Pancreas (tissue), 10 donors: ENCODE data around the gene XPO6. TPM values are rescaled to one million over a fixed set of nuclear protein-coding genes. Genes with fewer than 3 reads are reported as not detected.

Experiments
- ATAC-seq, 4 donors: fragments of 200-7000 bp; cut with Tn5 transposase; one replicate each; pipeline versions ENCODE4 v1.8.0 to v1.9.1; 2020; ENCODE audit warnings: mild to moderate bottlenecking in 4 of 4, moderate library complexity in 4 of 4
- DNase-seq, 6 donors: peaks; one replicate each; pipeline ENCODE4 v3.0.0-alpha.2; 2020
- FAIRE-seq: peaks from 2 replicates; lab custom pipeline; 2012; peaks lifted over from hg19 to GRCh38; lab: Jason Lieb, UNC
- H3K27ac ChIP-seq, 4 donors: fragments of 200-600 bp; sonication (generic); 1 replicate in 3 of 4; 2 replicates in 1 of 4; pipeline versions ENCODE4 v1.5.0 to v1.8.0; 2020
- H3K27me3 ChIP-seq, 4 donors: fragments of 200-600 bp; one replicate each; pipeline ENCODE4 v1.8.0; 2021
- H3K36me3 ChIP-seq, 3 donors: fragments of 200-600 bp; sonication (generic) in 1 of 3; one replicate each; pipeline versions ENCODE4 v1.5.0 to v1.8.0; 2020 to 2021
- H3K4me1 ChIP-seq, 3 donors: fragments of 200-600 bp; one replicate each; pipeline ENCODE4 v1.8.0; 2021
- H3K4me3 ChIP-seq, 4 donors: fragments of 200-600 bp; sonication (generic) in 2 of 4; one replicate each; pipeline versions ENCODE4 v1.5.0 to v1.8.0; 2020 to 2021
- H3K9me3 ChIP-seq, 4 donors: fragments of 200-600 bp; one replicate each; pipeline ENCODE4 v1.8.0; 2021
- CTCF ChIP-seq, 4 donors: fragments of 200-600 bp; sonication (generic) in 3 of 4; IDR thresholded peaks; one replicate each; pipeline versions ENCODE4 v1.5.0 to v1.8.0; 2021; ENCODE audit warnings: antibody characterized with exemption in 4 of 4
- WGBS, 2 donors: extraction: QIAGEN DNeasy Blood & Tissue Kit; methylation state at CpG; one replicate each; pipeline ENCODE4 v1.1.7; 2013; 5-methylcytosine and 5-hydroxymethylcytosine counted together
- intact Hi-C, 3 donors: fragments of 100-400 bp; cut with DNase I; formaldehyde crosslinking; loops; one replicate each; pipeline versions ENCODE4 v1.11.1 to v1.14.2; 2022
- polyA plus RNA-seq, 2 donors: library from polyadenylated mRNA; stranded (reverse); fragments of 200-250 nt; gene quantifications; one replicate each; pipeline ENCODE4 v1.2.3, GENCODE V29; 2013
- total RNA-seq, 6 donors: library from RNA; stranded (reverse); fragmentation: NEBNext Ultra II Directional in 4 of 6; extraction: Animal tissue kit (Norgen Biotek cat#: 25700) in 4 of 6; gene quantifications; one replicate each; pipeline versions ENCODE4 v1.2.1 to v1.2.4, GENCODE V29; 2021 to 2023
- donor health status: healthy with polysubstance abuse.
- donor health status: DM: no; HTN: no; CAD: no; lungs with moderate emphysema.
- donor health status: DM: no; HTN: no; CAD: no.
- donor health status: control.
- donor health status: control.
- donor health status: Bipolar disorder and iron deficiency.
- donor health status: DM: yes; HTN: yes; CAD: no.
- donor health status: DM: no; HTN: no; CAD: no.
- donor health status: DM: no; HTN: no; CAD: no.
- donor health status: DM: yes; HTN: yes; CAD: no.

XPO6 gene
- total and polyA plus RNA-seq, 8 donors, result 32.6 to 73.6 (median 38.5) TPM

DNA sequence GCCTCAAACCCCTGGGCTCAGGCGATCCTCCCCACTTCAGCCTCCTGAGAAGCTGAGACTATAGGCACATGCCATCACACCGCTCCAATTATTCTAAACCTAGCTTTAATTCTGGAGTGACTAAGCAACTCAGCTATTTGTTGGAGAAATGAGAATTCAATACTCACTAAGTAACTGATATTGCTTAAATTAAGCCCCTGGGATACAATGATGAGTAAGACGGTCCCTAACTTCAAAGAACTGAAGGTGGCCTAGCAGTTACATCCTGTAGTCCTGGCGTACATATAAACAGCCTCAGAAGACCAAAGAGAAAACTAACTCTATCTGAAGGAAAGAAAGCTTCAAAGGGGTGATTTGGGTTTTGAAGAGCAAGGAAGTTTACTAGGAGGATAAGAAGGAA, 25.0 kb downstream of the XPO6 start:
- intact Hi-C loops, result no loop called here
- Histone ChIP-seq H3K27ac (no peak overlapping the region), H3K9me3 (no peaks in the 10 kb centered on the region), H3K27me3 (no peaks in the 10 kb centered on the region), H3K4me3 (no peak overlapping the region), H3K4me1 (peaks cover 4 to 30% (median 23%) of the 10 kb centered on the region in 3 donors), H3K36me3 (no peaks in the 10 kb centered on the region)
- whole genome bisulfite sequencing, 2 donors, result 93 to 96% methylated on average over 4 of the region's 4 CpGs
- no peak for FAIRE-seq
- no peak for ATAC-seq
- no peak for DNase-seq
- TF ChIP-seq CTCF (IDR thresholded peaks at IDR 0.05), result no peak

GRCh38 chr16:28185696-28186095, 26.1 kb downstream of the XPO6 start:
- H3K27me3 ChIP-seq, result no peaks in the 10 kb centered on the region
- no peaks in the 10 kb centered on the region for H3K9me3 ChIP-seq
- ATAC-seq (no peak), DNase-seq (no peak), FAIRE-seq (no peak)
- intact Hi-C loops, result no loop called here
- H3K4me1 ChIP-seq, result peaks cover 6 to 39% (median 30%) of the 10 kb centered on the region in 3 donors
- no peak for TF ChIP-seq CTCF (IDR thresholded peaks at IDR 0.05)
- H3K4me3 ChIP-seq, result no peak overlapping the region
- 52 to 66% methylated on average over 1 of the region's 1 CpG for WGBS, 2 donors
- no peak overlapping the region for H3K27ac ChIP-seq
- H3K36me3 ChIP-seq, result no peaks in the 10 kb centered on the region

DNA sequence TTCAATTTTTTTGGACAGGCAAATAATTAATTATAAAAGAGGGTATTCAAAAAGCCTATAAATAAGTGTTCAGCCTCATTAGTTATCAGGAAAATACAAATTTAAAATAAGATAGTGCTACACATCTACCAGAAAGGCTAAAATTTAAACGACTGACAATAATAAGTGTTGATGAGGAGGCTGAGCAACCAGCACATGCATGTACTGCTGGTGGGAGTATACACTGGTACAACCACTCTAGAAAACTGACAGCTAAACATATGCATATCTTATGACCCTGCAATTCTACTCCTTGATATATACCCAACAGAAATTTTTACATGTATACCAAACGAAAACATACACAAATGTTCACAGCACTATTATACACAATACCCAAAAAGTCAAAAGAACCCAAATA, 27.1 kb downstream of the XPO6 start:
- Histone ChIP-seq H3K27me3 (no peaks in the 10 kb centered on the region), H3K36me3 (no peaks in the 10 kb centered on the region), H3K4me3 (no peak overlapping the region), H3K27ac (no peak overlapping the region), H3K4me1 (peaks cover 6 to 44% (median 30%) of the 10 kb centered on the region in 3 donors), H3K9me3 (no peaks in the 10 kb centered on the region)
- 98 to 99% methylated on average over 2 of the region's 2 CpGs for WGBS, 2 donors
- intact Hi-C loops, result no loop called here
- DNase-seq (no peak), FAIRE-seq (no peak), ATAC-seq (no peak)
- TF ChIP-seq CTCF (IDR thresholded peaks at IDR 0.05), result no peak

DNA sequence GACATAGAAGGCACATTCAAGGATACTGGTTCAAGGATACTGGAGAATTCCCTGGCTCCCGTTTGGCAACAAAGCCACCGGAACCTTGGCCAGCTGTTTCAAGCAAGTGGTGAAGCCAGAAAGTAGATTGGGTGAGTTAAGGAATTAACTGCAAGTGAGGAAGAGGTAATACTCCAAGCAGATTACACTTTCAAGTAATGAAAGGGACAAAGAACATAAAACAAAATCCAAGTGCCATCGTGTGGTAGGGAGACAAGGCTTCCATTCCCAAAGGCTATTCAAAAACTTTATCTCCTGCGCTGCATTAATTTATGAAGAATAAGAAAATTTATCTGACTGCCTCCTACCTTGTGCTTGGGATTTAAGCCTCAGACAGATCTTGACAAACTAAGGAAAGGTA, 27.8 kb downstream of the XPO6 start:
- peak in 2 of 4 donors; percentile 8 to 22 for ATAC-seq
- WGBS, 2 donors, result 50 to 53% methylated on average over 4 of the region's 4 CpGs
- FAIRE-seq, result no peak
- Histone ChIP-seq H3K36me3 (no peaks in the 10 kb centered on the region), H3K9me3 (no peaks in the 10 kb centered on the region), H3K27me3 (no peaks in the 10 kb centered on the region), H3K4me3 (no peak overlapping the region), H3K27ac (no peak overlapping the region), H3K4me1 (peaks cover 6 to 44% (median 30%) of the 10 kb centered on the region in 3 donors)
- intact Hi-C loops, result no loop called here
- TF ChIP-seq CTCF (IDR thresholded peaks at IDR 0.05), result no peak
- DNase-seq, result peak in 1 of 6 donors; percentile 7

GRCh38 chr16:28183484-28183883, 28.3 kb downstream of the XPO6 start:
- FAIRE-seq (no peak), ATAC-seq (peak in 2 of 4 donors; percentile 10 to 24), DNase-seq (no peak)
- Histone ChIP-seq H3K27me3 (no peaks in the 10 kb centered on the region), H3K4me3 (no peak overlapping the region), H3K4me1 (peaks cover 6 to 44% (median 30%) of the 10 kb centered on the region in 3 donors), H3K27ac (no peak overlapping the region), H3K9me3 (no peaks in the 10 kb centered on the region), H3K36me3 (no peaks in the 10 kb centered on the region)
- no peak for TF ChIP-seq CTCF (IDR thresholded peaks at IDR 0.05)
- 28 to 39% methylated on average over 3 of the region's 3 CpGs for WGBS, 2 donors
- intact Hi-C loops, result no loop called here
